ENCODE data around the gene CAD.

DNA sequence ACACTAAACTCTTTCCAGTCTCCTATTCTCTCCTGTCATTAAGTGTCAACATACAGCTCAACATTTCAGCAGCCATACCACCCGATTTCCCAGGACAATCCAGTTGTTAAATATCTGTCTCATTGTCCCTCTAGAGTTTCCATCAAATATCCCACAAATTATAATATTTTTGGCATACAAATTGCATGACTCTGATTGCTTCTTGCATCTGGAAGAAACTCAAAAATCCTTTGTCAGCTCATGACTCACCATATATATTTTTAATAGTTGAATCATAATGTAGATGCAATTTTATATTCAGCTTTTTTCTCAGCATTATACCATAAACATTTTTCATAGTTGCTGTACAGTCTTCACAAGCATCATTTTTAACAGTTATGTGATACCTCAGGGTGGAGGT, 38.5 kb downstream of the CAD start:
- TF ChIP-seq EZH2 (IDR thresholded peaks at IDR 0.05; ENCODE audit: insufficient read depth, poor library complexity, severe bottlenecking) (no peak), EZH2phosphoT487 (IDR thresholded peaks at IDR 0.05; ENCODE audit: insufficient read depth, low read depth) (no peak)

All from GM23248 (cell line).